ENCODE results near the gene TMEM223. TPM values are rescaled to one million over a fixed set of nuclear protein-coding genes. Genes with fewer than 3 reads are reported as not detected.

TMEM223 gene
- total RNA-seq, 3 donors from 2014 or later: 26.9 to 34.1 (median 29.8) TPM

DNA sequence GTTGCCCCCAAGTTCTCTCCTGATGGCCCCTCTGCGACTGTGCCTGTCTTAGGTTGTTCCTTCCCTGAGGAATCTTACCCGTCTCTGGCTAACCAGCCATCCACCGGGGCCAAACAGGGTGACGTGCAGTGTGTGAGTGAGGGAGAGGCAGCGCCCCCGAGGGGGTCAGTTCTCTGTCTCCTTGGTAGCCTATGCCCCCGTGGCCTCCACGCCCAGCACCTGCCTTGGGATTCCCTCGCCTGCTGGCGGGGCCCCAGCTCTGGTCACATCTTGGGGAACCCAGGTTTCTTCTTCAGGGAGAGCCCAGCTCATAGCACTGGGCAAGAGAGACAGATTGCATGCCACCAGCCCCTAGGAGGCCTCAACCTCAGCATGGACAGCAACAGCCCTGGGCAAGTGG lies 7.7 kb upstream of the TMEM223 start:
- DNase-seq (ENCODE audit: low spot score in 2 of 2): no peak
- Histone ChIP-seq H3K9me3 (no peaks in the 10 kb centered on the region), H3K4me3 (no peak overlapping the region), H3K27me3 (no peaks in the 10 kb centered on the region), H3K36me3 (peaks cover 10% of the 10 kb centered on the region), H3K4me1 (no peaks in the 10 kb centered on the region), H3K27ac (no peak overlapping the region)
- intact Hi-C loops (cut with DNase I; ENCODE audit: low total_unique reads): no loop called here
- TF ChIP-seq POLR2A (IDR thresholded peaks at IDR 0.05): no peak
- TF ChIP-seq POLR2AphosphoS5 (IDR thresholded peaks at IDR 0.05): no peak
- no peak for TF ChIP-seq CTCF (IDR thresholded peaks at IDR 0.05)

DNA sequence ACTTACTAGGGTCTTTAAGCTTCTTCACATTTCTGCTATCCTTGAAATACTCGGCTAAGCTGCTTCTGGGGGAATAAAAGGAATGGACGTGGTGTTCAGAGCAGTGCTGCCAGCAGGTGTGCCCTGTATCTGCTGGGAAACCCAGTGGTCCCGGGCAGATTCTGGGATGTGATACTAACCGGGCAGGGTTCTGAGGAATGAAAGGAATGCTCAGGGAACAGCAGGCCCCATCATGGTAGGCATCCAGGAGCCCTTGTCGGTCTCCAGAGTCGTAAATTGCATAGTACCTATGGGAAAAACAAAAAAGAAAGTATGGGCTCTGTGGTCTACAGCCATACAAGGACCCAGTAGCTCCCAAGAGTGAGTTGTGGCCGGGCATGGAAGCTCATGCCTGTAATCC lies 4.5 kb upstream of the TMEM223 start:
- TF ChIP-seq CTCF (IDR thresholded peaks at IDR 0.05) (no peak), POLR2A (IDR thresholded peaks at IDR 0.05) (no peak), POLR2AphosphoS5 (IDR thresholded peaks at IDR 0.05) (no peak)
- no peak for DNase-seq (ENCODE audit: low spot score in 2 of 2)
- H3K9me3 ChIP-seq: no peaks in the 10 kb centered on the region
- no peak overlapping the region for H3K27ac ChIP-seq
- H3K36me3 ChIP-seq: peaks cover 10% of the 10 kb centered on the region
- no peaks in the 10 kb centered on the region for H3K27me3 ChIP-seq
- intact Hi-C loops (cut with DNase I; ENCODE audit: low total_unique reads): no loop called here
- no peaks in the 10 kb centered on the region for H3K4me1 ChIP-seq
- H3K4me3 ChIP-seq: no peak overlapping the region

DNA sequence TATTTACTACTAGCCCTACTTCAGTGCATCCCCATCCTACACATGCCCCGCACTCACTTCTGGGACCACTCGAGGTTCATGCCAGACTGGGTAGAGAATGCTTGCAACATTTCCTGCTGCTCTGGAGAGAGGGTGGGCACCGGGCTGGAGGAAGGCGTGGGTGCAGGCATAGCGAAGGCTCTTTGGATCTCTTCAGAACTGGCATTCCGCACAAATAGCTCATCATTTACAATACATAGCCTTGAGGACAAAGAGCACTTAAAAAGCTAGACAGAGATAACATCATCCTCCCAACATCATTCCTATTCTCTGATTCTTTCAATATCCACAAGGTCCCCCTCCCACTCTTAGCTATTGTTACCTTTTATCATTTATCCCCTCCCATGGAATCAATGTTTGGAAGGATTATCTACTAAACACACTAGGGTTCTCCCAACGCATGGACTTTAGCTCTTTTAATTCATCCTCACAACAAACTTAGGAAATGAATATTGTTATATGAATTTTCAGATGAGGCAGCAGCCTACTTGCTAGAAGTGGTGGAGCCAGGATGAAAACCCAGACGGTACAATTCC lies 2.5 kb upstream of the TMEM223 start:
- Histone ChIP-seq H3K27ac (no peak overlapping the region), H3K4me3 (no peak overlapping the region), H3K4me1 (no peaks in the 10 kb centered on the region), H3K9me3 (no peaks in the 10 kb centered on the region), H3K36me3 (peaks cover 9% of the 10 kb centered on the region), H3K27me3 (no peaks in the 10 kb centered on the region)
- DNase-seq (ENCODE audit: low spot score in 2 of 2): no peak
- intact Hi-C loops (cut with DNase I; ENCODE audit: low total_unique reads): no loop called here
- TF ChIP-seq POLR2A (IDR thresholded peaks at IDR 0.05) (no peak), CTCF (IDR thresholded peaks at IDR 0.05) (no peak), POLR2AphosphoS5 (IDR thresholded peaks at IDR 0.05) (no peak)

DNA sequence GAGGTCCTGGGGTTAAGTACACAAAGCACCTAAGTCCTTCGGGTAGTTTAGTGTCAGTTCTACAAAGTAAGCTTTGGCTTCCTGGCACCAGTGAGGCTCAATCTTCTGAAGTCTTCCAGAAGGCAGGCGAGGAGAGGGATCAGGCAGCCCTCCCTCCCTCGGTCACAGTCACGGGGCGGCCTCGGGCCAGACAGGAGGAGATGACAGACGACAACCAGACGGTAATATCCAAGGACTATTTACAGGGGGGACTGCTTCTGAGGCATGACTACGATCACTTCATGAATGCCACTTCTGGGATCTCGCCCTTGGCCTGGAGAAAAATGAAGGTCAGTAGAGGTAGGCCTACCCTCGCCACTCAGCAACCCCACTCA lies 383 bp upstream of the TMEM223 start:
- intact Hi-C loops (cut with DNase I; ENCODE audit: low total_unique reads): no loop called here
- Histone ChIP-seq H3K27ac (peak overlapping the region; percentile 77 to 87), H3K36me3 (no peaks in the 10 kb centered on the region), H3K4me1 (peaks cover 0 to 6% of the 10 kb centered on the region in 2 donors), H3K4me3 (peak overlapping the region; percentile 70 to 91 (median 91)), H3K27me3 (no peaks in the 10 kb centered on the region), H3K9me3 (no peaks in the 10 kb centered on the region)
- TF ChIP-seq CTCF (IDR thresholded peaks at IDR 0.05): no peak
- TF ChIP-seq POLR2AphosphoS5 (IDR thresholded peaks at IDR 0.05): no peak
- no peak for TF ChIP-seq POLR2A (IDR thresholded peaks at IDR 0.05)
- no peak for DNase-seq (ENCODE audit: low spot score in 2 of 2)

DNA sequence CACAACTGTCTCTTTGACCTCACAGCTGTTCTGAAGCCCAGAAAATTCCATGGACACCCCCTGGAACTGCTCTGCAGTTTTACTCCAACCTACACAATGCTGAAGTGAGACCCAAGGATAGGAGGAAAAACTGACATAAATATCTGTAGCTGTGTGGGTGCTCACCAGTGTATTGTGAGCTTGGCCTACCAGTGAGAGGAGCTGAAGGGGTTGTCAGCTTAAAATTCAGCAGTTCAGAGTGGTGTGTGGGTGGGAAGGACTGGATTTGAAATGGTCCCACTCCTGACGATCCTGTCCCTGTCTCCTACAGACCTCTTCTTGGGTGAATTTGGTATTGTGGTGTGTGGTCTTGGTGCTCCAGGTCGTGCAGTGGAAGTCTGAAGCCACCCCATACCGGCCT lies 2.2 kb downstream of the TMEM223 start:
- H3K27me3 ChIP-seq: no peaks in the 10 kb centered on the region
- H3K9me3 ChIP-seq: no peaks in the 10 kb centered on the region
- H3K27ac ChIP-seq: peak overlapping the region in 1 of 2 donors; percentile 21
- peaks cover 6 to 7% of the 10 kb centered on the region in 2 donors for H3K4me1 ChIP-seq
- TF ChIP-seq POLR2A (IDR thresholded peaks at IDR 0.05): no peak
- TF ChIP-seq CTCF (IDR thresholded peaks at IDR 0.05): no peak
- TF ChIP-seq POLR2AphosphoS5 (IDR thresholded peaks at IDR 0.05): no peak
- H3K4me3 ChIP-seq: no peak overlapping the region
- intact Hi-C loops (cut with DNase I; ENCODE audit: low total_unique reads): loop anchor here (5.0 to 10.0 kb wide), 3 partner anchors 45 to 1593 kb away; partner anchors contain the start of genes STX5, TEX54 and WDR74
- no peak for DNase-seq (ENCODE audit: low spot score in 2 of 2)
- no peaks in the 10 kb centered on the region for H3K36me3 ChIP-seq
